BE2C (cell line): ENCODE data around the gene STAT6. TPM values are rescaled to one million over a fixed set of nuclear protein-coding genes. Genes with fewer than 3 reads are reported as not detected.

Source experiments
- DNase-seq: peaks from one replicate; pipeline ENCODE4 v3.0.0-alpha.2; 2020
- H3K27me3 ChIP-seq: fragments of 250-450 bp; sonication (Bioruptor Pico); 2 replicates; pipeline ENCODE4 v1.5.1; 2020; ENCODE audit warnings: mild to moderate bottlenecking
- H3K36me3 ChIP-seq: fragments of 250-450 bp; sonication (Bioruptor Pico); 2 replicates; pipeline ENCODE4 v1.5.1; 2020; ENCODE audit warnings: mild to moderate bottlenecking
- H3K4me1 ChIP-seq: fragments of 250-450 bp; sonication (Bioruptor Pico); 2 replicates; pipeline ENCODE4 v1.5.1; 2020
- H3K4me3 ChIP-seq: 2 replicates; pipeline ENCODE4 v1.5.1; 2011; ENCODE audit warnings: low read depth, low read length
- H3K9me3 ChIP-seq: fragments of 250-450 bp; sonication (Bioruptor Pico); 2 replicates; pipeline ENCODE4 v1.5.1; 2020
- CTCF ChIP-seq: IDR thresholded peaks from 2 replicates; pipeline ENCODE4 v1.5.1; 2012; ENCODE audit warnings: mild to moderate bottlenecking, low read depth, low read length
- polyA plus RNA-seq: library from polyadenylated mRNA; unstranded; fragments of >200 nt; gene quantifications from one replicate; pipeline ENCODE4 v1.2.1, GENCODE V29; 2012; ENCODE audit warnings: low read depth, missing spikeins; ENCODE audit not compliant: insufficient read length, insufficient read depth

The STAT6 gene
- polyA plus RNA-seq = 1.6 TPM

- H3K9me3 ChIP-seq = no peaks in the 10 kb centered on the region
- DNase-seq = no peak
Measured at GRCh38 chr12:57111031-57111734, at the start of gene STAT6. Gene STAT6, minus strand, starts transcription at chr12:57111362. Its CDS starts 3,084 bp downstream, at chr12:57108278.

GRCh38 chr12:57160741-57161140, 49.6 kb upstream of the STAT6 start:
- Histone ChIP-seq H3K4me3 (no peak overlapping the region), H3K27me3 (no peaks in the 10 kb centered on the region), H3K36me3 (no peaks in the 10 kb centered on the region), H3K4me1 (peaks cover 10% of the 10 kb centered on the region; the same call in 1 of the 2 replicates), H3K9me3 (no peaks in the 10 kb centered on the region; the same call in 1 of the 2 replicates)
- no peak for TF ChIP-seq CTCF
- DNase-seq = no peak

More at GRCh38 chr12:57111031-57111734, at the start of gene STAT6:
- no peaks in the 10 kb centered on the region for H3K27me3 ChIP-seq
- H3K36me3 ChIP-seq = no peaks in the 10 kb centered on the region
- peaks cover 7% of the 10 kb centered on the region for H3K4me1 ChIP-seq
- H3K4me3 ChIP-seq = peak within 1 kb of the TSS; percentile 72
- TF ChIP-seq CTCF = no peak

- Histone ChIP-seq H3K27me3 (no peaks in the 10 kb centered on the region), H3K9me3 (no peaks in the 10 kb centered on the region; the same call in 1 of the 2 replicates), H3K4me1 (peaks cover 10% of the 10 kb centered on the region), H3K4me3 (no peak overlapping the region), H3K36me3 (no peaks in the 10 kb centered on the region)
- no peak for DNase-seq
- TF ChIP-seq CTCF = no peak
Measured at GRCh38 chr12:57160040-57160439, 48.9 kb upstream of the STAT6 start.

- no peak for TF ChIP-seq CTCF
- no peak overlapping the region for H3K4me3 ChIP-seq
- no peaks in the 10 kb centered on the region; the same call in 1 of the 2 replicates for H3K9me3 ChIP-seq
- DNase-seq = no peak
- H3K4me1 ChIP-seq = peaks cover 15% of the 10 kb centered on the region
- H3K27me3 ChIP-seq = no peaks in the 10 kb centered on the region
- H3K36me3 ChIP-seq = no peaks in the 10 kb centered on the region
Measured at GRCh38 chr12:57159311-57159710, 48.1 kb upstream of the STAT6 start.

GRCh38 chr12:57158665-57159064, 47.5 kb upstream of the STAT6 start:
- peaks cover 22% of the 10 kb centered on the region for H3K4me1 ChIP-seq
- no peaks in the 10 kb centered on the region; the same call in none of the 2 replicates for H3K9me3 ChIP-seq
- no peak for TF ChIP-seq CTCF
- H3K4me3 ChIP-seq = no peak overlapping the region
- no peaks in the 10 kb centered on the region for H3K36me3 ChIP-seq
- peak; percentile 41 for DNase-seq
- no peaks in the 10 kb centered on the region for H3K27me3 ChIP-seq

GRCh38 chr12:57158186-57158585, 47.0 kb upstream of the STAT6 start:
- no peak for DNase-seq
- no peaks in the 10 kb centered on the region for H3K36me3 ChIP-seq
- no peaks in the 10 kb centered on the region for H3K27me3 ChIP-seq
- H3K9me3 ChIP-seq = no peaks in the 10 kb centered on the region; the same call in none of the 2 replicates
- peaks cover 27% of the 10 kb centered on the region for H3K4me1 ChIP-seq
- no peak overlapping the region for H3K4me3 ChIP-seq
- TF ChIP-seq CTCF = no peak
